Thoracic aorta (tissue), 2 donors: ENCODE results near the gene ZNF18. TPM values are rescaled to one million over a fixed set of nuclear protein-coding genes. Genes with fewer than 3 reads are reported as not detected.
A peak's percentile ranks its signal among the peaks of the same experiment; 100 is the strongest.

Experiments used
- ATAC-seq: fragments of 150-250 bp; one replicate; pipeline ENCODE4 v1.8.0; 2017; ENCODE audit warnings: low read depth; ENCODE audit not compliant: insufficient number of reproducible peaks, low FRiP score
- DNase-seq: peaks from one replicate; pipeline ENCODE4 v3.0.0-alpha.2; 2020; ENCODE audit warnings: low spot score
- H3K27ac ChIP-seq, 2 donors: fragments of 200-600 bp; sonication (generic); 1 replicate in 1 of 2; 2 replicates in 1 of 2; pipeline ENCODE4 v1.5.1; 2016; ENCODE audit warnings: mild to moderate bottlenecking in 2 of 2, moderate library complexity in 2 of 2
- H3K27me3 ChIP-seq: fragments of 200-600 bp; sonication (generic); replicated peaks from 2 replicates; pipeline ENCODE4 v1.6.0; 2016; ENCODE audit warnings: mild to moderate bottlenecking; ENCODE audit not compliant: insufficient read depth
- H3K36me3 ChIP-seq: fragments of 200-600 bp; sonication (generic); one replicate; pipeline ENCODE4 v1.5.1; 2016
- H3K4me1 ChIP-seq, 2 donors: fragments of 200-600 bp; sonication (generic); 1 replicate in 1 of 2; 2 replicates in 1 of 2; pipeline versions ENCODE4 v1.5.1 to v1.6.0; 2016; ENCODE audit warnings: low read depth in 2 of 2, mild to moderate bottlenecking in 1 of 2; ENCODE audit not compliant: control insufficient read depth in 1 of 2
- H3K4me3 ChIP-seq: fragments of 200-600 bp; sonication (generic); 2 replicates; pipeline ENCODE4 v1.5.1; 2016; ENCODE audit warnings: mild to moderate bottlenecking
- H3K9me3 ChIP-seq: fragments of 200-600 bp; sonication (generic); 2 replicates; pipeline ENCODE4 v1.5.1; 2016
- CTCF ChIP-seq: fragments of 200-600 bp; sonication (generic); IDR thresholded peaks from one replicate; pipeline ENCODE4 v1.5.1; 2019; ENCODE audit warnings: antibody characterized with exemption
- total RNA-seq, 2 donors: library from RNA; depleted of rRNA; stranded (reverse); fragments of >200 nt; gene quantifications; one replicate each; pipeline versions ENCODE4 v1.1.0 to v1.2.3, GENCODE V29; 2016

ZNF18 gene
- total RNA-seq, 2 donors from 2014 or later = 4.7 to 15.1 TPM

DNA sequence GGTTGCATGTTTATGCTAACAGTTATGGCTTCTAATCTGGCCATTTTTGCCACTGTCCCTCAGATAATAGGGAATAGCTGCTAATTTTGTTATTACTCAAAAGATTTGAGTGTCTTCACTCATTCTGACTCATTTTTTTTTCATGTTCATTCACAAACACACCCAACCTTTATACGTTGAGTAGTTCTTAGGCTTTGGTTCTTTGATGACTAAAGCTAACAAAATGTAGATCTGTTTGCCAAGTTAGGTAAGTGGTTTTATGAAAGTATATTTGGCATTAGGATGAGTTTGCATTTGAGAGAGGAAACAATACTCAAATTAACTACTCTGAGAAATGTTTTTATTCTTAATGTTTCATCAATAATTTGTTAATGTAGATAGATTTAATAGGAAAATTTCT, 27.1 kb upstream of the ZNF18 start:
- H3K4me3 ChIP-seq = no peak overlapping the region
- H3K27me3 ChIP-seq = no peaks in the 10 kb centered on the region
- no peak overlapping the region for H3K27ac ChIP-seq
- ATAC-seq (no peak), DNase-seq (no peak)
- H3K9me3 ChIP-seq = no peaks in the 10 kb centered on the region
- no peaks in the 10 kb centered on the region for H3K36me3 ChIP-seq
- peaks cover 9 to 39% of the 10 kb centered on the region in 2 donors for H3K4me1 ChIP-seq
- TF ChIP-seq CTCF = no peak

DNA sequence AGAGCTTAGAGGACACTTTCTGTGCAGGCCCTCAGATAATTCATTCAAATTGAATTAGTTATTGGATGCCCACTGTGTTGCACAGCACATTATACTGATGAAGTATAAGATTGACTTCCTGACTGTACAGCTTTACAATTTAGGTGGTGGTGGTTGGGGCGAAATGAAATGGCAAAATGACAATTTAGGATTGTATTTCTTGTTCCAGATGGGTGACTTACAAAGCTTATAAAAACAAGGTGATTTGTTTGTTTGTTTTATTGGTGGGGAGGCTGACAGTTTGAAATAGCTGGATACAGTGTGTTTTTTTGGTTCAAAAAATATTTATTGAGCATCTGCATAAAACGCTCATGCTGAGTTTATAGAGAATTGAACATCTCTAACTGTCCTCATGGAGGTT, 25.0 kb upstream of the ZNF18 start:
- Histone ChIP-seq H3K4me3 (no peak overlapping the region), H3K36me3 (no peaks in the 10 kb centered on the region), H3K27me3 (no peaks in the 10 kb centered on the region), H3K27ac (no peak overlapping the region), H3K4me1 (peaks cover 9 to 39% of the 10 kb centered on the region in 2 donors), H3K9me3 (no peaks in the 10 kb centered on the region)
- no peak for TF ChIP-seq CTCF
- DNase-seq (no peak), ATAC-seq (no peak)

- Histone ChIP-seq H3K4me3 (peak overlapping the region; percentile 93), H3K9me3 (no peaks in the 10 kb centered on the region), H3K36me3 (no peaks in the 10 kb centered on the region), H3K27me3 (no peaks in the 10 kb centered on the region), H3K27ac (peak overlapping the region; percentile 75 to 79), H3K4me1 (peaks cover 9 to 39% of the 10 kb centered on the region in 2 donors)
- DNase-seq (no peak), ATAC-seq (no peak)
- TF ChIP-seq CTCF = no peak
Measured at GRCh38 chr17:12021623-12022140, 24.4 kb upstream of the ZNF18 start.

- H3K4me1 ChIP-seq = peaks cover 9 to 39% of the 10 kb centered on the region in 2 donors
- ATAC-seq (peak; percentile 91), DNase-seq (peak; percentile 54)
- H3K36me3 ChIP-seq = no peaks in the 10 kb centered on the region
- H3K9me3 ChIP-seq = no peaks in the 10 kb centered on the region
- peak within 1 kb of the TSS; percentile 75 to 79 for H3K27ac ChIP-seq
- TF ChIP-seq CTCF = no peak
- H3K4me3 ChIP-seq = peak within 1 kb of the TSS; percentile 93
- no peaks in the 10 kb centered on the region for H3K27me3 ChIP-seq
Measured at GRCh38 chr17:12020642-12021622, 23.7 kb upstream of the ZNF18 start, which contains the start of gene MAP2K4. Gene MAP2K4, plus strand, starts transcription at chr17:12020877. Its CDS starts 10 bp downstream, at chr17:12020887.

GRCh38 chr17:12007466-12007865, 10.2 kb upstream of the ZNF18 start:
- TF ChIP-seq CTCF = no peak
- Histone ChIP-seq H3K4me1 (no peaks in the 10 kb centered on the region), H3K27ac (no peak overlapping the region), H3K36me3 (no peaks in the 10 kb centered on the region), H3K9me3 (no peaks in the 10 kb centered on the region), H3K27me3 (no peaks in the 10 kb centered on the region), H3K4me3 (no peak overlapping the region)
- no peak for ATAC-seq
- no peak for DNase-seq
